Smooth muscle cell (in vitro differentiated cells): ENCODE results near the gene PZP. TPM values are rescaled to one million over a fixed set of nuclear protein-coding genes. Genes with fewer than 3 reads are reported as not detected.

Source experiments
- DNase-seq: peaks from one replicate; lab custom pipeline; 2025; ENCODE audit not compliant: unreplicated experiment; lab: John Stamatoyannopoulos, UW
- H2AFZ ChIP-seq: fragments of 200-600 bp; sonication (generic); 2 replicates; pipeline ENCODE4 v1.6.0; 2016; ENCODE audit warnings: antibody characterized with exemption, low read depth, mild to moderate bottlenecking
- H3F3A ChIP-seq: fragments of 200-600 bp; sonication (generic); 2 replicates; pipeline ENCODE4 v1.6.0; 2017; ENCODE audit warnings: antibody characterized with exemption, low read depth
- H3K27ac ChIP-seq: fragments of 200-600 bp; sonication (generic); 2 replicates; pipeline ENCODE4 v1.5.1; 2016; ENCODE audit warnings: low read depth, mild to moderate bottlenecking
- H3K27me3 ChIP-seq: fragments of 200-600 bp; sonication (generic); 2 replicates; pipeline ENCODE4 v1.6.1; 2016; ENCODE audit warnings: low read depth, mild to moderate bottlenecking
- H3K36me3 ChIP-seq: fragments of 200-600 bp; sonication (generic); 2 replicates; pipeline ENCODE4 v1.5.1; 2016; ENCODE audit warnings: low read depth
- H3K4me1 ChIP-seq: fragments of 200-600 bp; sonication (generic); 2 replicates; pipeline ENCODE4 v1.5.1; 2016; ENCODE audit warnings: low read depth
- H3K4me2 ChIP-seq: fragments of 200-600 bp; sonication (generic); 2 replicates; pipeline ENCODE4 v1.6.0; 2016; ENCODE audit warnings: mild to moderate bottlenecking
- H3K4me3 ChIP-seq: fragments of 200-600 bp; sonication (generic); 2 replicates; pipeline ENCODE4 v1.5.1; 2016; ENCODE audit warnings: mild to moderate bottlenecking
- H3K79me2 ChIP-seq: fragments of 200-600 bp; sonication (generic); 2 replicates; pipeline ENCODE4 v1.6.0; 2016; ENCODE audit warnings: low read depth, mild to moderate bottlenecking
- H3K9ac ChIP-seq: fragments of 200-600 bp; sonication (generic); 2 replicates; pipeline ENCODE4 v1.6.0; 2016; ENCODE audit warnings: low read depth
- H3K9me3 ChIP-seq: fragments of 200-600 bp; sonication (generic); replicated peaks from 2 replicates; pipeline ENCODE4 v1.5.1; 2016; ENCODE audit warnings: low read depth
- H4K20me1 ChIP-seq: fragments of 200-600 bp; sonication (generic); 2 replicates; pipeline ENCODE4 v1.6.0; 2016; ENCODE audit warnings: low read depth
- CTCF ChIP-seq: fragments of 200-600 bp; sonication (generic); IDR thresholded peaks from 2 replicates; pipeline ENCODE4 v1.5.1; 2017; ENCODE audit warnings: borderline replicate concordance, mild to moderate bottlenecking, antibody characterized with exemption; ENCODE audit not compliant: insufficient read depth, poor library complexity, severe bottlenecking
- WGBS: methylation state at CpG from one replicate; pipeline ENCODE4 v1.1.7; 2016; ENCODE audit warnings: low lambda C conversion rate; 5-methylcytosine and 5-hydroxymethylcytosine counted together
- microRNA counts: library from miRNA; unstranded; fragments of <30 nt; microRNA quantifications from one replicate; lab custom pipeline; 2016
- microRNA-seq: library from miRNA; unstranded; fragments of <30 nt; microRNA quantifications from one replicate; pipeline ENCODE4, GENCODE V29; 2016; ENCODE audit warnings: borderline number of aligned reads
- polyA plus RNA-seq: library from polyadenylated mRNA; unstranded; fragments of >200 nt; fragmentation: Nextera tagmentation; extraction: Ambion mirVana; gene quantifications from 2 replicates; pipeline ENCODE4 v1.2.1, GENCODE V29; 2016
- total RNA-seq: library from RNA; depleted of rRNA; stranded (reverse); fragments of >200 nt; gene quantifications from 2 replicates; pipeline ENCODE4 v1.2.3, GENCODE V29; 2014

The PZP gene
- total and polyA plus RNA-seq, 2 experiments from 2014 or later, result not detected

GRCh38 chr12:9099552-9100190 lies 108.5 kb downstream of the PZP start:
- H3K4me3 ChIP-seq, result no peak overlapping the region
- H3K9me3 ChIP-seq, result no peaks in the 10 kb centered on the region
- no peak for TF ChIP-seq CTCF
- H3K27ac ChIP-seq, result no peak overlapping the region
- peaks cover 4% of the 10 kb centered on the region for H3K36me3 ChIP-seq
- no peaks in the 10 kb centered on the region for H3K79me2 ChIP-seq
- no peaks in the 10 kb centered on the region for H3K27me3 ChIP-seq
- no peaks in the 10 kb centered on the region for H4K20me1 ChIP-seq
- no peak overlapping the region for H3K4me2 ChIP-seq
- 90% methylated on average over 2 of the region's 2 CpGs for WGBS
- no peaks in the 10 kb centered on the region for H3K4me1 ChIP-seq
- DNase-seq, result no peak
- H3F3A ChIP-seq, result no peaks in the 10 kb centered on the region
- H2AFZ ChIP-seq, result no peak overlapping the region
- no peak overlapping the region for H3K9ac ChIP-seq

MicroRNA genes within 50 kb of the gene (microRNA counts, 767-probe panel; counts per million panel counts)
- microRNA hsa-miR-1244 (lab: Ali Mortazavi, UCI), result 183 counts per million

Small RNA genes within 50 kb of the gene (microRNA-seq; reads per million reads assigned to microRNA genes)
- gene MIR1244-3, result not detected

Other genes with a start within 250 kb of the PZP start
- gene KLRG1, start 218.8 kb downstream of the PZP start, total RNA-seq, result 1.2 and 1.6 TPM in 2 replicates
- 0.70 TPM in 1 of 2 replicates, not detected in the other for gene KLRG1, start 218.8 kb downstream of the PZP start, polyA plus RNA-seq
- 72.8 and 114 TPM in 2 replicates for gene A2M, start 92.5 kb downstream of the PZP start, total RNA-seq
- gene A2M, start 92.5 kb downstream of the PZP start, polyA plus RNA-seq, result 66.0 and 108 TPM in 2 replicates